ENCODE measurements around the gene OTULINL. TPM values are rescaled to one million over a fixed set of nuclear protein-coding genes. Genes with fewer than 3 reads are reported as not detected.

OTULINL gene
- total RNA-seq, 2 donors from 2014 or later, result 6.2 to 8.9 TPM

DNA sequence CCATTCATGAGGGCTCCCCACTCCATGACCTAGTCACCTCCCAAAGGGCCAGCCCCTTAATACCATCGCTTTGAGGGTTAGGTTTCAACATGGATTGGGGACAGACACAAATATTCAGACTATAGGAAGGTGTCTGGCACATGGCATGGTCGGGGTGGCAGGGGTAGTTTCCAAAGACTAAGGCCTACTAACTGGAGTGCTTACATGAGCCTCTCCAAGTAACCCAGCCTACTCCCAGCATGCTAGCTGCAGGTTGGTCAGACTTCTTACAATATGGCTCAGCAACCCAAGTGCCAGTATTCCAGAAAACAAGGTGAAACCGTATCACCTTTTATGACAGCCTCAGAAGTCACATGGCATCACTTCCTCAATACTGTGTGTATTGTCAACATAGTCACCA lies 19.9 kb upstream of the OTULINL start:
- H3K27ac ChIP-seq (ENCODE audit: low read depth, low read length), result no peak overlapping the region
- no peak for DNase-seq
- Mint-ChIP-seq H3K9me3 (peaks cover 11% of the 10 kb centered on the region), H3K4me1 (peaks cover 18% of the 10 kb centered on the region), H3K27me3 (ENCODE audit: insufficient read depth) (no peaks in the 10 kb centered on the region), H3K27ac (no peak overlapping the region), H3K4me3 (no peak overlapping the region), H3K36me3 (ENCODE audit: low read depth) (no peaks in the 10 kb centered on the region)
- TF ChIP-seq, protein P1, sequence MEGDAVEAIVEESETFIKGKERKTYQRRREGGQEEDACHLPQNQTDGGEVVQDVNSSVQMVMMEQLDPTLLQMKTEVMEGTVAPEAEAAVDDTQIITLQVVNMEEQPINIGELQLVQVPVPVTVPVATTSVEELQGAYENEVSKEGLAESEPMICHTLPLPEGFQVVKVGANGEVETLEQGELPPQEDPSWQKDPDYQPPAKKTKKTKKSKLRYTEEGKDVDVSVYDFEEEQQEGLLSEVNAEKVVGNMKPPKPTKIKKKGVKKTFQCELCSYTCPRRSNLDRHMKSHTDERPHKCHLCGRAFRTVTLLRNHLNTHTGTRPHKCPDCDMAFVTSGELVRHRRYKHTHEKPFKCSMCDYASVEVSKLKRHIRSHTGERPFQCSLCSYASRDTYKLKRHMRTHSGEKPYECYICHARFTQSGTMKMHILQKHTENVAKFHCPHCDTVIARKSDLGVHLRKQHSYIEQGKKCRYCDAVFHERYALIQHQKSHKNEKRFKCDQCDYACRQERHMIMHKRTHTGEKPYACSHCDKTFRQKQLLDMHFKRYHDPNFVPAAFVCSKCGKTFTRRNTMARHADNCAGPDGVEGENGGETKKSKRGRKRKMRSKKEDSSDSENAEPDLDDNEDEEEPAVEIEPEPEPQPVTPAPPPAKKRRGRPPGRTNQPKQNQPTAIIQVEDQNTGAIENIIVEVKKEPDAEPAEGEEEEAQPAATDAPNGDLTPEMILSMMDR (conservative IDR thresholded peaks at IDR 0.05), result no peak
- WGBS, 2 experiments (ENCODE audit: insufficient coverage in 1 of 2, insufficient read length in 1 of 2), result 92 to 100% methylated on average over 2 to 3 of the region's 3 CpGs
- H3K36me3 ChIP-seq (ENCODE audit: control insufficient read depth, insufficient read depth, low read length), result no peaks in the 10 kb centered on the region
- no peaks in the 10 kb centered on the region for H3K9me3 ChIP-seq (ENCODE audit: control insufficient read depth, low read length)
- no peaks in the 10 kb centered on the region for H3K4me1 ChIP-seq (ENCODE audit: control insufficient read depth, insufficient read depth, low read length)
- no peak overlapping the region for H3K4me3 ChIP-seq (ENCODE audit: low read length)
- no peak overlapping the region for H3K9ac ChIP-seq (ENCODE audit: extremely low read depth, low read length, poor library complexity, severe bottlenecking)
- no peaks in the 10 kb centered on the region for H3K27me3 ChIP-seq (ENCODE audit: control insufficient read depth, insufficient read depth, low read length, poor library complexity, severe bottlenecking)

DNA sequence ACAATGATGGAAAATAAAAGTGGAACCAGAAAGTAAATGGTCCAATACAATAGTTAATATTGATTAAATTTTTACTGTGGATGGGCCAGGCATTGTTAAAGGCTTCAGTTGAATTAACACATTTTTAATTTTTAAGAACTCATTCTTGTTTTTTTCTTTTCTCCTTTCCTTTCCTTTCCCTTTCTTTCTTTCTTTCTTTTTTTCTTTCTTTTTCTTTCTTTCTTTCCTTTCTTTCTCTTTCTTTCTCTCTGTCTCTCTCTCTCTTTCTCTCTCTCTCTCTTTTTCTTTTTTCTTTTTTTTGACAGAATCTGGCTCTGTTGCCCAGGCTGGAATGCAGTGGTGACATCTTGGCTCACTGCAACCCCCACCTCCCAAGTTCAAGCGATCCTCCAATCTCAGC lies 13.3 kb upstream of the OTULINL start:
- no peak overlapping the region for H3K9ac ChIP-seq (ENCODE audit: extremely low read depth, low read length, poor library complexity, severe bottlenecking)
- H3K9me3 ChIP-seq (ENCODE audit: control insufficient read depth, low read length), result no peaks in the 10 kb centered on the region
- no peaks in the 10 kb centered on the region for H3K36me3 Mint-ChIP-seq (ENCODE audit: low read depth)
- no peaks in the 10 kb centered on the region for H3K4me1 ChIP-seq (ENCODE audit: control insufficient read depth, insufficient read depth, low read length)
- WGBS, 2 experiments (ENCODE audit: insufficient coverage in 1 of 2, insufficient read length in 1 of 2), result 100% methylated on average over 1 of the region's 1 CpG
- no peaks in the 10 kb centered on the region for H3K4me1 Mint-ChIP-seq
- no peak for DNase-seq
- no peak overlapping the region for H3K4me3 Mint-ChIP-seq
- H3K27me3 ChIP-seq (ENCODE audit: control insufficient read depth, insufficient read depth, low read length, poor library complexity, severe bottlenecking), result no peaks in the 10 kb centered on the region
- no peak overlapping the region for H3K4me3 ChIP-seq (ENCODE audit: low read length)
- no peak overlapping the region for H3K27ac ChIP-seq (ENCODE audit: low read depth, low read length)
- TF ChIP-seq, protein P1 (conservative IDR thresholded peaks at IDR 0.05), result no peak
- H3K36me3 ChIP-seq (ENCODE audit: control insufficient read depth, insufficient read depth, low read length), result no peaks in the 10 kb centered on the region
- peaks cover 27% of the 10 kb centered on the region for H3K9me3 Mint-ChIP-seq
- no peaks in the 10 kb centered on the region for H3K27me3 Mint-ChIP-seq (ENCODE audit: insufficient read depth)
- no peak overlapping the region for H3K27ac Mint-ChIP-seq

DNA sequence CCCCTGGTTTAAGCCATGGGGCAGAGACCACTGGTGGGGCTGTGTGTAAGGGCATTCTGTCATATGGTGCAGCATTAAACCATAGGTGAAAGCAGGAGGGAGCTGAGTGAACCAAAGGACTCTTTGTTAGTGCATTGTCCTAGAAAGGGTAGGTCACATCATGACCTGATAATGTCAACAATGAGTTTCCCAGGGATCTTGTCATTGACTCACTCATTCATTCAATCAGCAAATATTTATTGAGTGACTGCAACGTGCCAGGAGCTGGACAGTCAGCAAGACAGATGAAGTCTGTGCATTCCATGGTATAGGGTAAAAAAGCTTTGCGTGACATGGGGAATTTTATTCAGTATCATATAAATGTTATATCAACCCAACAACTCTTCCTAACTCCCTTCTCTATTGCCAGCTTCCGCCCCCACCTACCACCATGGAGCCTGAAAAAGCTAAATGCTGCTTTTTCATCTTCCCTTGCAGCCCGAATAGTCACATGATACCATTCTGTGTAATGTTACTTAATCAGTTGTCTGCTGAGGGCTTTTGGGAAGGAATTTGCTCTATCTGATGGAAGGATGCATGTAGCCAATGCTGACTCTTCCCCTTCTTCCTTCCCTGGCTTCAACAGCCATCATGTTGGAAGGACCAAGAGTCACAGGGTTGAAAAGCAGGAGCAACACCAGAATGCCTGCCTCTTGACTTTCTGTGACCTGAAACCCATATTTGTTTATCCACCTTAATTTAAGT lies 11.5 kb upstream of the OTULINL start:
- TF ChIP-seq, protein P1 (conservative IDR thresholded peaks at IDR 0.05), result no peak

More for the DNA sequence above, 11.5 kb upstream of the OTULINL start:
- H3K27me3 ChIP-seq (ENCODE audit: control insufficient read depth, insufficient read depth, low read length, poor library complexity, severe bottlenecking), result no peaks in the 10 kb centered on the region
- Mint-ChIP-seq H3K36me3 (ENCODE audit: low read depth) (no peaks in the 10 kb centered on the region), H3K9me3 (peaks cover 29% of the 10 kb centered on the region), H3K27ac (no peak overlapping the region), H3K4me1 (no peaks in the 10 kb centered on the region), H3K27me3 (ENCODE audit: insufficient read depth) (no peaks in the 10 kb centered on the region), H3K4me3 (no peak overlapping the region)
- no peak overlapping the region for H3K27ac ChIP-seq (ENCODE audit: low read depth, low read length)
- 85 to 100% methylated on average over 2 to 3 of the region's 4 CpGs for WGBS, 2 experiments (ENCODE audit: insufficient coverage in 1 of 2, insufficient read length in 1 of 2)
- no peak for DNase-seq
- H3K4me1 ChIP-seq (ENCODE audit: control insufficient read depth, insufficient read depth, low read length), result no peaks in the 10 kb centered on the region
- H3K36me3 ChIP-seq (ENCODE audit: control insufficient read depth, insufficient read depth, low read length), result no peaks in the 10 kb centered on the region
- no peak overlapping the region for H3K9ac ChIP-seq (ENCODE audit: extremely low read depth, low read length, poor library complexity, severe bottlenecking)
- no peaks in the 10 kb centered on the region for H3K9me3 ChIP-seq (ENCODE audit: control insufficient read depth, low read length)
- H3K4me3 ChIP-seq (ENCODE audit: low read length), result no peak overlapping the region
